ENCODE results near the gene ZNF649.

GRCh38 chr19:51889934-51890333 lies 14.9 kb downstream of the ZNF649 start:
- TF ChIP-seq POLR2A (IDR thresholded peaks at IDR 0.05) (no peak), POLR2AphosphoS5 (IDR thresholded peaks at IDR 0.05) (no peak)
